ENCODE measurements around the gene TYW5. TPM values are rescaled to one million over a fixed set of nuclear protein-coding genes. Genes with fewer than 3 reads are reported as not detected.

The TYW5 gene
- total RNA-seq, 1 donor from 2014 or later, result 11.7 TPM

DNA sequence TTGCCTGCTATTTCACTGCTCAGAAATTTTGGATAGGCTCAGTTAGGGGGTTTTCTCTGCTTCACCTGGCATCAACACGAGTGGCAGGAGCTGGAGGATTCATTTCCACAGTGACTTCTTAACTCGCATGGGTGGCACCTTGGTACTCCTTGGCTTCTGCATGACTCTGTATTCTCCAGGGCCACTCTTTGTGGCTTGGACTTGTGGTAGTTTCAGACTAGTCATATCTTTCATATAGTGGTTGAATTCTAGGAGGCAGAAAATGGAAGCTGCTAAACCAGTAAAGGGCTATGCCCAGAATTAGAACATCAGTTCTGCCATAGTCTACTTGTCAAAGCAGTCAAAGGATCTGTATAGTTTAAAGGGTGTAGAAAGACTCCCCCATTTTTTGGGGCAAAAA, 6.9 kb upstream of the TYW5 start:
- peaks cover 24% of the 10 kb centered on the region for H3K4me1 Mint-ChIP-seq
- H3K9me3 Mint-ChIP-seq, result no peaks in the 10 kb centered on the region
- intact Hi-C loops (cut with micrococcal nuclease), result no loop called here
- H3K27me3 Mint-ChIP-seq, result no peaks in the 10 kb centered on the region
- H3K36me3 Mint-ChIP-seq (ENCODE audit: low read depth), result peaks cover 58% of the 10 kb centered on the region
- no peak overlapping the region for H3K4me3 Mint-ChIP-seq
- DNase-seq, result no peak
- no peak overlapping the region for H3K27ac Mint-ChIP-seq

DNA sequence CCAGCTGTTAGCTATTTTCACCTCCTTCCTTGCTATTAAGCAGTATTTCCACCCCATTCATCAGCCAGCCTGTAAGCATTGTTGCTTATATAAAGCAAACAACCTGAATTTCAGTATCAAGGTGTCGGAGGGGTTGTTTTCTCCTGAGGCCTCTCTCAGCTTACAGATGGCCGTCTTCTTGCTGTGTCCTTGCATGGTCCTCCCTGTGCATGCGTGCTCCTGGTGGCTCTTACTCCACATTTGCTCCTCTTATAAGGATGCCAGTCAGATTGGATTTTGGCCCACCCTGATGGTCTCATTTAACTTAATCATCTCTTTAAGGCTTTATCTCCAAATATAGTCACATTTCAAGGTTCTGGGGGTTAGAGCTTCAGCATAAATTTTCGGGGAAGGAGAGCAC, 2.7 kb upstream of the TYW5 start:
- intact Hi-C loops (cut with micrococcal nuclease), result loop anchor here (5.0 kb wide), 1 partner anchor 854 kb away; the partner anchor contains the start of gene BZW1
- peak overlapping the region; percentile 54 for H3K4me3 Mint-ChIP-seq
- no peak for DNase-seq
- H3K27ac Mint-ChIP-seq, result no peak overlapping the region
- H3K27me3 Mint-ChIP-seq, result no peaks in the 10 kb centered on the region
- H3K36me3 Mint-ChIP-seq (ENCODE audit: low read depth), result peaks cover 40% of the 10 kb centered on the region
- H3K4me1 Mint-ChIP-seq, result peaks cover 37% of the 10 kb centered on the region
- H3K9me3 Mint-ChIP-seq, result no peaks in the 10 kb centered on the region

DNA sequence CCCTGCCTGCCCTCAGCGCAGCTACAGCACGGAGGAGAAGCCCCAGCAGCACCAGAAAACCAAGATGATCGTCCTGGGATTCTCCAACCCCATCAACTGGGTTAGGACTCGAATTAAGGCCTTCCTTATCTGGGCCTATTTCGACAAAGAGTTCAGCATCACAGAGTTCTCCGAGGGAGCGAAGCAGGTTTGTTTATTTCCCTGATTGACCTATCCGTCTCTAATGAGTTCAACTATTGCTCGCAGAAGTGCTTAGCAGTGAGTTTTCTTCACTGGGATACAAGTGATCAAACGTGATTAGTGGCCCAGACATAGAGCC, 730 bp upstream of the TYW5 start:
- H3K9me3 Mint-ChIP-seq, result no peaks in the 10 kb centered on the region
- intact Hi-C loops (cut with micrococcal nuclease), result loop anchor here (5.0 kb wide), 1 partner anchor 856 kb away; the partner anchor contains the start of gene BZW1
- H3K27me3 Mint-ChIP-seq, result no peaks in the 10 kb centered on the region
- H3K4me3 Mint-ChIP-seq, result peak overlapping the region; percentile 98
- peaks cover 39% of the 10 kb centered on the region for H3K4me1 Mint-ChIP-seq
- H3K27ac Mint-ChIP-seq, result peak overlapping the region; percentile 96
- H3K36me3 Mint-ChIP-seq (ENCODE audit: low read depth), result peaks cover 32% of the 10 kb centered on the region
- no peak for DNase-seq

DNA sequence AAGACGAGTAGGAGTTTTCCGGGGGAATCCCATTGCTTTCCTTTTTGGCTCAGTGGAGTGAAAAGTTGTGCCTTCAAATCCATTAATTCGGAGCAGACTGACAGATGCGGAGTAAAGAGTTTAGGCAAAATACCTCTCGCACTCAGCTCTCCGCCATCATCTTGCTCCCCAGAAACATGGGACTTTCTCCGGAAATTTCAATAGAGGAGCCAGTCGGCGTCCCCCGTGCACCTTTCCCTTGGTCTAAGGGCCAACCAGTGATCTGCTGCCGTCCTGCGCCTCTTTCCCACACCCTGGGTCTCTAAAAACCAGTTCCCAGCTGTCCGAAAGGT, 318 bp downstream of the TYW5 start:
- Mint-ChIP-seq H3K4me1 (peaks cover 46% of the 10 kb centered on the region), H3K27me3 (no peaks in the 10 kb centered on the region), H3K36me3 (ENCODE audit: low read depth) (peaks cover 33% of the 10 kb centered on the region), H3K4me3 (peak overlapping the region; percentile 98), H3K9me3 (no peaks in the 10 kb centered on the region), H3K27ac (peak overlapping the region; percentile 96)
- intact Hi-C loops (cut with micrococcal nuclease), result loop anchor here (1.0 to 5.0 kb wide), 2 partner anchors 44 to 857 kb away; partner anchors contain the start of genes BZW1 and C2orf69
- DNase-seq, result no peak

DNA sequence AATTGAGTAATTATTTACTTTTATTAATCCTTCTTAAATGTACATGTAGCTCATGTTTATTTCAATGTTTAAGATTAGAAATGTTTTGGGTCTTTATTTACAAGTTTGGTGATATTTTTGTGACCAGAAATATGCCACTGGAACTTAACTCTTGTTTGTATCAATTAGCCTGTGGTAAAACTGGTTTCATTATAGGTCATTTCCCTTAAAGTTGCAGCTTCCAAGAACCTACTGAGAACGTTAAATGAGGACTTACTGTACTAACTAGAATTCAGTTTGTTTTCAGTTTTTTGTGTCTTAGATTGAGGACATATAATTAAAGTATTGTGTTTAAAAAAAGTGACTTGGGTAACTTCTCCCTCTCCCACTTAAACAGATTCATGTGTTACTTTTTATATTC, 4.3 kb downstream of the TYW5 start:
- no peaks in the 10 kb centered on the region for H3K9me3 Mint-ChIP-seq
- intact Hi-C loops (cut with micrococcal nuclease), result no loop called here
- H3K27me3 Mint-ChIP-seq, result no peaks in the 10 kb centered on the region
- peaks cover 35% of the 10 kb centered on the region for H3K36me3 Mint-ChIP-seq (ENCODE audit: low read depth)
- no peak overlapping the region for H3K4me3 Mint-ChIP-seq
- H3K4me1 Mint-ChIP-seq, result peaks cover 38% of the 10 kb centered on the region
- no peak for DNase-seq
- no peak overlapping the region for H3K27ac Mint-ChIP-seq

DNA sequence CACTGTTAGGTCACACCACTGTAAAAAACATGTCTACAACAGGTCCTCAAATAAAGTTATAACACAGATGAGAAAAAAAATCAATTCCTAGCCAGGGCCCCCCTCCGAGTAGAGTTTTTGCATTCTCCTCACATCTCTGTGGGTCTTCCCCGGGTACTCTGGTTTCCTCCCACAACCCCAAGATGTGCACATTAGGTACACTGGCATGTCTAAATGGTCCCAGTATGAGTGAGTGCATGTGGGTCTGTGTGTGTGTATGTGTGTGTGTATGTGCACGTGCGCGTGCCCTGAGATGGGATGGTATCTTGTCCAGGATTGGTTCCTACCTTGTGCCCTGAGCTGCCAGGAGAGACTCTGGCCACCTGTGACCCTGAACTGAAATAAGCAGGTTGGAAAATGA, 4.9 kb downstream of the TYW5 start:
- no peak for DNase-seq
- H3K27me3 Mint-ChIP-seq, result no peaks in the 10 kb centered on the region
- H3K9me3 Mint-ChIP-seq, result no peaks in the 10 kb centered on the region
- peaks cover 39% of the 10 kb centered on the region for H3K36me3 Mint-ChIP-seq (ENCODE audit: low read depth)
- intact Hi-C loops (cut with micrococcal nuclease), result no loop called here
- peak overlapping the region; percentile 37 for H3K4me3 Mint-ChIP-seq
- peaks cover 38% of the 10 kb centered on the region for H3K4me1 Mint-ChIP-seq
- peak overlapping the region; percentile 73 for H3K27ac Mint-ChIP-seq

DNA sequence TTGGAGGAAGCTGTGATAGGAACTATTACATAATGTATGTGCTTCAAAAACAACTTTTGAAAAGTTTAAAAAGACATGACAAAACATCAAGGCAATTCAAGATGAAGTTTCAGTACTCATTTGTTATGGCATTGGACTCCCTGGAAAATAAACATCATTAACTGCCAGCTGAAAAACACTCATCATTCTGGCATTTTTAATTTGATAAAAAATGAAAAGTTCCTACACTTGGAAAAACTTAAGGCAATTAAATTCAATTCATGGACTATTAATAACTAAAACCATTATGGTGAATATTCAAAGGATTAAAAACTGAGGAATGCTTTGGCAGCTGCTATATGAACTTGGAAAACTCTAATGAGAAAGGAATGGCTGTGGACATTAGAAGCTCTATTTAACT, 8.5 kb downstream of the TYW5 start:
- no peaks in the 10 kb centered on the region for H3K9me3 Mint-ChIP-seq
- DNase-seq, result no peak
- peaks cover 31% of the 10 kb centered on the region for H3K4me1 Mint-ChIP-seq
- H3K36me3 Mint-ChIP-seq (ENCODE audit: low read depth), result peaks cover 49% of the 10 kb centered on the region
- H3K27me3 Mint-ChIP-seq, result no peaks in the 10 kb centered on the region
- intact Hi-C loops (cut with micrococcal nuclease), result no loop called here
- H3K27ac Mint-ChIP-seq, result no peak overlapping the region
- H3K4me3 Mint-ChIP-seq, result no peak overlapping the region

DNA sequence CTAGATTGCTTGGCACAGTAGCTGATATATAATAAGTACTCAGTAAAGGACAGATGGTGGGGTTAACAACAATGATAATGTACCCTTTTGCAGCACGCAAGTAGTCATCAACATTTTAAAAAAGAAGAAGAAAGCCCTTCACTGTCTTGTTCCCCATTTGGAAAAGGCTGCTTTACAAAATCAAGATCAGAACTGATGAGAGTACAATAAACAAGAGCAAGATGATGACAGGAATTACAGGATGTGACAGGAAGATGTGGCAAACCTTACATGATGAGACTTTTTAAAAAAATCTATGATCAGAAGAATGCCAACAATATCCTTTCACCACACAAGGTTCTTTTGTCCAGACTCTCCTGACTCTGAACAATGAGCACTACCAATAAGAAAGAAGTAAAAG, 9.1 kb downstream of the TYW5 start:
- H3K27me3 Mint-ChIP-seq, result no peaks in the 10 kb centered on the region
- no peak overlapping the region for H3K27ac Mint-ChIP-seq
- H3K36me3 Mint-ChIP-seq (ENCODE audit: low read depth), result peaks cover 47% of the 10 kb centered on the region
- DNase-seq, result no peak
- H3K4me3 Mint-ChIP-seq, result no peak overlapping the region
- no peaks in the 10 kb centered on the region for H3K9me3 Mint-ChIP-seq
- intact Hi-C loops (cut with micrococcal nuclease), result no loop called here
- H3K4me1 Mint-ChIP-seq, result peaks cover 28% of the 10 kb centered on the region

DNA sequence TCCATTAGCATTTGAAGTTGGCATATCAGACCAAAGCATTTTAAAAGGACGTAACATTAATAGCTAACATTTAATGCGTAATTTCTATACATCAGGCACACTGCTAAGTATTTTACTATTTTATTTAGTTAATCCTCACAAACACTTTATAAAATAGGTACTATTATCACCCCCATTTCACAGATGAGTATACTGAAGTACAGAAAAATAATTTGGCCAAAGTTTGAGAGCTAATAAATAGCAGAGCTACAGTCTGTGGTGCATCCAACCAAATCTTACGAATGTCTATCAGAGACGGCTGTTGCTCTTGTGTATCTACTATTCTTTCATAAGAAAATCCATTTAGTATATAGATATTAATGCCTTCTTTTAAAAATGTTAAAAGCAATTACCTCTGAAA, 11.9 kb downstream of the TYW5 start:
- Mint-ChIP-seq H3K27ac (no peak overlapping the region), H3K27me3 (no peaks in the 10 kb centered on the region), H3K4me1 (peaks cover 20% of the 10 kb centered on the region), H3K4me3 (no peak overlapping the region), H3K36me3 (ENCODE audit: low read depth) (peaks cover 45% of the 10 kb centered on the region), H3K9me3 (no peaks in the 10 kb centered on the region)
- no peak for DNase-seq
- intact Hi-C loops (cut with micrococcal nuclease), result no loop called here

DNA sequence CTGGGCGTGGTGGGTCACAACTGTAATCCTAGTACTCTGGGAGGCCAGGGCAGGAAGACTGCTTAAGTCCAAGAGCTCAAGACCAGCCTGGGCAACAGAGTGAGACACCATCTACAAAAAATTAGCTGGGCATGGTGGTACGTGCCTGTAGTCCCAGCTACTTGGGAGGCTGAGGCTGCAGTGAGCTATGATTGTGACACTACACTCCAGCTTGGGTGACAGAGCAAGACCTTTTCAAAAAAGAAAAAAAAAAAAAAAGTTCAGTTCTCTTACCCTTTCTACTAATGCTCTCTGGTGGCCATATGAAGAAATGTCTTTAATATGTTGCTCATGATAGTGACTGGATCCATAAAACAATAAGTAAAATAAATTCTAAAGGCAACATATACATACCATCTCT, 14.9 kb downstream of the TYW5 start:
- H3K27me3 Mint-ChIP-seq, result no peaks in the 10 kb centered on the region
- H3K36me3 Mint-ChIP-seq (ENCODE audit: low read depth), result peaks cover 36% of the 10 kb centered on the region
- peak; percentile 55 for DNase-seq
- H3K4me3 Mint-ChIP-seq, result no peak overlapping the region
- intact Hi-C loops (cut with micrococcal nuclease), result no loop called here
- H3K27ac Mint-ChIP-seq, result no peak overlapping the region
- H3K9me3 Mint-ChIP-seq, result no peaks in the 10 kb centered on the region
- H3K4me1 Mint-ChIP-seq, result peaks cover 10% of the 10 kb centered on the region

DNA sequence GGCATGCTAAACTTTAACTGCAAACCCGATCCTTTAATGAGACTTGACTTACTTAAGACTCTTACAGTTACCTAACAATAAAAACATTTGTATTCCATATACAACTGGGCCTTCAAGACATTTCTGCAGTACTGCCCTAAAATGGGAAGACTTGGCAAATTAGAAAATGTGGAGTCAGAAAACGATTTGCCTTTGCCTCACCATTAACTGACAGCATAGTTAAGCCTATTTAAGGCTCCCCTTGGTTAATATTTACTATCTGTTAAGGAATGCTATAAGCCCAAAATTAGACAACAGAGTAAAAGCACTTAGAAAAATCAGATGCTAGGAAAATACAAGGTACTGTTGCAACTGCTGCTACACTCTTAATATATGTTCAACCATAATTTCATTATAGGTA, 18.7 kb downstream of the TYW5 start:
- Mint-ChIP-seq H3K4me1 (peaks cover 9% of the 10 kb centered on the region), H3K27ac (no peak overlapping the region), H3K4me3 (no peak overlapping the region), H3K27me3 (no peaks in the 10 kb centered on the region), H3K9me3 (no peaks in the 10 kb centered on the region), H3K36me3 (ENCODE audit: low read depth) (peaks cover 33% of the 10 kb centered on the region)
- DNase-seq, result peak; percentile 22
- intact Hi-C loops (cut with micrococcal nuclease), result no loop called here

DNA sequence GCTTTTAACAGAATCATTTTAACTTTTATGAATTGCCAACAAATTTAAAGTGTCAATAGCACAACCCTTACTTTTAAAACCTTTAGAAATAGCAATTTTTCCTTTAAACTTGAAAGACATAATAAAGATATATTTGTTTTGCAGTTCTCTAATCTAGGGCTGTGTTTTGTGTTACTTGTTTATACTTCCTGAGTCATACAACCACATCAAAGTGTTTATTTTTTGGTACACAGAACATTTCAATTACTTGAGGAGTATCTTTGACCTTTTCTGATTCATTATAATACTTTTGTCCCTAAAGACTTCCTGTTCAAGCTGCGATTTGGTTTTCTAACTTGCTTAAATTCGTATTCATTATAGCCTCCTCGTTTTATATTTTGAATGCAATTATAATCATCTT, 21.8 kb downstream of the TYW5 start:
- intact Hi-C loops (cut with micrococcal nuclease), result no loop called here
- peak; percentile 1 for DNase-seq
- no peaks in the 10 kb centered on the region for H3K27me3 Mint-ChIP-seq
- no peak overlapping the region for H3K27ac Mint-ChIP-seq
- H3K4me3 Mint-ChIP-seq, result no peak overlapping the region
- peaks cover 7% of the 10 kb centered on the region for H3K4me1 Mint-ChIP-seq
- H3K36me3 Mint-ChIP-seq (ENCODE audit: low read depth), result peaks cover 39% of the 10 kb centered on the region
- no peaks in the 10 kb centered on the region for H3K9me3 Mint-ChIP-seq

DNA sequence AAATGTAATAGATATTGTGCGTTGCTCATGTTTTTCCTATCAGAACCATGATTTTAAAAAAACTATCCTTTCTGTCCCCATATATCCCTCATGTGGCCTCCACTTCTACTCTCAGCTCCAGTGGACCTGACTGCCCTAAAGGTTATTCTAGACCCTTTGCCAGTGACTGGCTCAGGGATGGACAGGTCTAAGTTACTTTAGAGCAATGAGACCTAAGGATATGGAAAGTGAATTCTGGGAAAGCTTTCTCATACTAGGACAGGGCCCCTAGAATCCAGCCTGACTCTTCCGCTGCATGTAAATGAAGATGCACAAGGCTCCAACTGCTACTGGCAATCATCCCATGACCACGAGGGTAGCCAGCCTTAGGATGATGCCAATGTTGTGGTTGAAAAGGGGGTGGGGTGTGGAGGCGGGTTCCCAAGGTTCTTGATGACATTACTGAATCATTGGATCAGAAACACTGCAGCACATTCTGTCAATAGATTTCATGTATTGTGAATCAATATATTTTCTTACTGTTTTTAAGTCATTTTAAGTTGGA, 22.9 kb downstream of the TYW5 start:
- Mint-ChIP-seq H3K36me3 (ENCODE audit: low read depth) (peaks cover 39% of the 10 kb centered on the region), H3K4me1 (peaks cover 7% of the 10 kb centered on the region), H3K4me3 (no peak overlapping the region), H3K9me3 (no peaks in the 10 kb centered on the region), H3K27me3 (no peaks in the 10 kb centered on the region), H3K27ac (peak overlapping the region; percentile 32)
- peak; percentile 45 for DNase-seq
- intact Hi-C loops (cut with micrococcal nuclease), result no loop called here

DNA sequence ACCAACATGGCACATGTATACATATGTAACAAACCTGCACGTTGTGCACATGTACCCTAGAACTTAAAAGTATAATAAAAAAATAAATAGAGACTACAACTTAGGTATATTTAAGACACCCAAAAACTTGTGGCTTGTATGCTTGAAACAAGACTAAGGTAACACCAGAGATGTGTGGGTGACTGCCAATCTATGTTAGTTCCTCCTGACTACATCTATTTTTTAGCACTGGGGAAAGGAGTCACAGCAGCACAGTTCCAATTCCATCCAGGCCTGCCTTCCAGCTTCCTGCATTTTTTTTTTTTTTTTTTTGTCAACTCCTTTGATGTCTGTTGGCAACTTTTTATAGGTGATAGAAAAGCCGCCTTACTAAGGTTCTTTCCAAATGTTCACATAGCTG, 26.0 kb downstream of the TYW5 start:
- DNase-seq, result peak; percentile 38
- Mint-ChIP-seq H3K27ac (no peak overlapping the region), H3K9me3 (no peaks in the 10 kb centered on the region), H3K36me3 (ENCODE audit: low read depth) (peaks cover 45% of the 10 kb centered on the region), H3K4me3 (no peak overlapping the region), H3K27me3 (no peaks in the 10 kb centered on the region), H3K4me1 (peaks cover 11% of the 10 kb centered on the region)
- intact Hi-C loops (cut with micrococcal nuclease), result no loop called here

DNA sequence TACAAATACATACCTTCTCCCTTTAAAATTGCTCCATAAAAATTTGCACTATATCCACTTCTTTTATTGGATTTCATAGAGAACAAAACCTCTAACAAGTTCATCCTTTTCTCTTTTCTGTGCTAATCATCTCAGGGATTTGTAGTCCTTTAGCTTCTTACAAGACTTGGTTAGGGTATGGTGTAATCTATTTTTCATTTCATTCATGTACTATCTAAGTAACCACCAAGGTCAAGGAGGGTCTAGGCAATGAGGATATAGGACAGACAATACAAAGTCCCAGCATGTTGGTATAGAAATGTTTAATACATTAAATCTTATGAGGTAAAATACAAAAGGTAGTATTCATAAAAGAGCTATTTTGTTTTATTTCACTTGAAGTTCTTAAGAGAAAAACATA, 26.7 kb downstream of the TYW5 start:
- H3K4me1 Mint-ChIP-seq, result peaks cover 15% of the 10 kb centered on the region
- no peak overlapping the region for H3K4me3 Mint-ChIP-seq
- H3K9me3 Mint-ChIP-seq, result no peaks in the 10 kb centered on the region
- DNase-seq, result peak; percentile 4
- no peaks in the 10 kb centered on the region for H3K27me3 Mint-ChIP-seq
- no peak overlapping the region for H3K27ac Mint-ChIP-seq
- intact Hi-C loops (cut with micrococcal nuclease), result no loop called here
- peaks cover 44% of the 10 kb centered on the region for H3K36me3 Mint-ChIP-seq (ENCODE audit: low read depth)
